Smooth muscle cell (in vitro differentiated cells): ENCODE data around the gene PACSIN2. TPM values are rescaled to one million over a fixed set of nuclear protein-coding genes. Genes with fewer than 3 reads are reported as not detected.
"Not testable (repeated sequence)": the region's sequence is repeated elsewhere in the genome, so short reads cannot be mapped to it uniquely, and the experiment has no call there.

Experiments
- DNase-seq: peaks from one replicate; lab custom pipeline; 2025; ENCODE audit not compliant: unreplicated experiment; lab: John Stamatoyannopoulos, UW
- H2AFZ ChIP-seq: fragments of 200-600 bp; sonication (generic); 2 replicates; pipeline ENCODE4 v1.6.0; 2016; ENCODE audit warnings: antibody characterized with exemption, low read depth, mild to moderate bottlenecking
- H3F3A ChIP-seq: fragments of 200-600 bp; sonication (generic); 2 replicates; pipeline ENCODE4 v1.6.0; 2017; ENCODE audit warnings: antibody characterized with exemption, low read depth
- H3K27ac ChIP-seq: fragments of 200-600 bp; sonication (generic); 2 replicates; pipeline ENCODE4 v1.5.1; 2016; ENCODE audit warnings: low read depth, mild to moderate bottlenecking
- H3K27me3 ChIP-seq: fragments of 200-600 bp; sonication (generic); 2 replicates; pipeline ENCODE4 v1.6.1; 2016; ENCODE audit warnings: low read depth, mild to moderate bottlenecking
- H3K36me3 ChIP-seq: fragments of 200-600 bp; sonication (generic); 2 replicates; pipeline ENCODE4 v1.5.1; 2016; ENCODE audit warnings: low read depth
- H3K4me1 ChIP-seq: fragments of 200-600 bp; sonication (generic); 2 replicates; pipeline ENCODE4 v1.5.1; 2016; ENCODE audit warnings: low read depth
- H3K4me2 ChIP-seq: fragments of 200-600 bp; sonication (generic); 2 replicates; pipeline ENCODE4 v1.6.0; 2016; ENCODE audit warnings: mild to moderate bottlenecking
- H3K4me3 ChIP-seq: fragments of 200-600 bp; sonication (generic); 2 replicates; pipeline ENCODE4 v1.5.1; 2016; ENCODE audit warnings: mild to moderate bottlenecking
- H3K79me2 ChIP-seq: fragments of 200-600 bp; sonication (generic); 2 replicates; pipeline ENCODE4 v1.6.0; 2016; ENCODE audit warnings: low read depth, mild to moderate bottlenecking
- H3K9ac ChIP-seq: fragments of 200-600 bp; sonication (generic); 2 replicates; pipeline ENCODE4 v1.6.0; 2016; ENCODE audit warnings: low read depth
- H3K9me3 ChIP-seq: fragments of 200-600 bp; sonication (generic); replicated peaks from 2 replicates; pipeline ENCODE4 v1.5.1; 2016; ENCODE audit warnings: low read depth
- H4K20me1 ChIP-seq: fragments of 200-600 bp; sonication (generic); 2 replicates; pipeline ENCODE4 v1.6.0; 2016; ENCODE audit warnings: low read depth
- WGBS: methylation state at CpG from one replicate; pipeline ENCODE4 v1.1.7; 2016; ENCODE audit warnings: low lambda C conversion rate; 5-methylcytosine and 5-hydroxymethylcytosine counted together
- polyA plus RNA-seq: library from polyadenylated mRNA; unstranded; fragments of >200 nt; fragmentation: Nextera tagmentation; extraction: Ambion mirVana; gene quantifications from 2 replicates; pipeline ENCODE4 v1.2.1, GENCODE V29; 2016
- total RNA-seq: library from RNA; depleted of rRNA; stranded (reverse); fragments of >200 nt; gene quantifications from 2 replicates; pipeline ENCODE4 v1.2.3, GENCODE V29; 2014
- TF ChIP-seq, protein P1 (sequence below): fragments of 200-600 bp; sonication (generic); IDR thresholded peaks from 2 replicates; pipeline ENCODE4 v1.5.1; 2017; ENCODE audit warnings: borderline replicate concordance, mild to moderate bottlenecking, antibody characterized with exemption; ENCODE audit not compliant: insufficient read depth, poor library complexity, severe bottlenecking

Gene PACSIN2
- total and polyA plus RNA-seq, 2 experiments from 2014 or later, result 34.7 to 41.1 TPM

GRCh38 chr22:43017525-43018460, 2.8 kb upstream of the PACSIN2 start:
- H3K4me3 ChIP-seq, result no peak overlapping the region
- H3K27ac ChIP-seq, result no peak overlapping the region
- no peaks in the 10 kb centered on the region for H3K36me3 ChIP-seq
- no peaks in the 10 kb centered on the region for H3K9me3 ChIP-seq
- H2AFZ ChIP-seq, result no peak overlapping the region
- no peak overlapping the region for H3K4me2 ChIP-seq
- H3F3A ChIP-seq, result no peaks in the 10 kb centered on the region
- peaks cover 10% of the 10 kb centered on the region for H3K4me1 ChIP-seq
- peaks cover 15% of the 10 kb centered on the region for H4K20me1 ChIP-seq
- no peak overlapping the region for H3K9ac ChIP-seq
- no peak for DNase-seq
- H3K79me2 ChIP-seq, result peaks cover 18% of the 10 kb centered on the region
- 84% methylated on average over 10 of the region's 10 CpGs for WGBS
- H3K27me3 ChIP-seq, result no peaks in the 10 kb centered on the region
- TF ChIP-seq, protein P1, sequence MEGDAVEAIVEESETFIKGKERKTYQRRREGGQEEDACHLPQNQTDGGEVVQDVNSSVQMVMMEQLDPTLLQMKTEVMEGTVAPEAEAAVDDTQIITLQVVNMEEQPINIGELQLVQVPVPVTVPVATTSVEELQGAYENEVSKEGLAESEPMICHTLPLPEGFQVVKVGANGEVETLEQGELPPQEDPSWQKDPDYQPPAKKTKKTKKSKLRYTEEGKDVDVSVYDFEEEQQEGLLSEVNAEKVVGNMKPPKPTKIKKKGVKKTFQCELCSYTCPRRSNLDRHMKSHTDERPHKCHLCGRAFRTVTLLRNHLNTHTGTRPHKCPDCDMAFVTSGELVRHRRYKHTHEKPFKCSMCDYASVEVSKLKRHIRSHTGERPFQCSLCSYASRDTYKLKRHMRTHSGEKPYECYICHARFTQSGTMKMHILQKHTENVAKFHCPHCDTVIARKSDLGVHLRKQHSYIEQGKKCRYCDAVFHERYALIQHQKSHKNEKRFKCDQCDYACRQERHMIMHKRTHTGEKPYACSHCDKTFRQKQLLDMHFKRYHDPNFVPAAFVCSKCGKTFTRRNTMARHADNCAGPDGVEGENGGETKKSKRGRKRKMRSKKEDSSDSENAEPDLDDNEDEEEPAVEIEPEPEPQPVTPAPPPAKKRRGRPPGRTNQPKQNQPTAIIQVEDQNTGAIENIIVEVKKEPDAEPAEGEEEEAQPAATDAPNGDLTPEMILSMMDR, result no peak

GRCh38 chr22:43016150-43016549, 1.2 kb upstream of the PACSIN2 start:
- H3K79me2 ChIP-seq, result peaks cover 34% of the 10 kb centered on the region
- not testable (repeated sequence) for H3K27me3 ChIP-seq, H3K4me2 ChIP-seq, H3K9me3 ChIP-seq, H3K9ac ChIP-seq, H3K4me3 ChIP-seq, H2AFZ ChIP-seq, H3F3A ChIP-seq, H3K27ac ChIP-seq, H3K36me3 ChIP-seq, DNase-seq
- peaks cover 10% of the 10 kb centered on the region for H3K4me1 ChIP-seq
- H4K20me1 ChIP-seq, result peaks cover 31% of the 10 kb centered on the region
- 94% methylated on average over 5 of the region's 5 CpGs for WGBS

DNA sequence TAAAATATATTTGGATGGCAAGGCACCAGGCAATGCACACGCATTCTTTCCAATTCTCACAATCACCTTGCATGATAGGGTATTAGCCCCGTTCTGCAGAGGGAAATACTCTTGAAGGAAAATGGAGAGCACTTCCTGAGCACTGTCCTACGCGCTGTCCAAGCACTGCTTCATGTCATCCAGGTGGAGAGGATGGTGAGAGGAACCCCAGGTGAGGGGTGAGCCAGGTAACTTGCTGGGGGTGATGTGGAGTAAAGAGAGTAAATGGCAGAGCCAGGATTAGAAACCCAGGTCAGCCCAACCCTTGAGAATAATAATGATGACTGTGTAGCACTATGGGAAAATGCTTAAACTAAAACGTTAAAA, 711 bp upstream of the PACSIN2 start:
- no peaks in the 10 kb centered on the region for H3K36me3 ChIP-seq
- H3K9ac ChIP-seq, result peak overlapping the region; percentile 26
- peak overlapping the region; percentile 35 for H2AFZ ChIP-seq
- TF ChIP-seq, protein P1, result no peak
- peak overlapping the region; percentile 82 for H3K4me3 ChIP-seq
- H3K27ac ChIP-seq, result no peak overlapping the region
- no peaks in the 10 kb centered on the region for H3K27me3 ChIP-seq
- H3K9me3 ChIP-seq, result no peaks in the 10 kb centered on the region
- H3K79me2 ChIP-seq, result peaks cover 39% of the 10 kb centered on the region
- peaks cover 10% of the 10 kb centered on the region for H3K4me1 ChIP-seq
- 35% methylated on average over 5 of the region's 5 CpGs for WGBS
- peaks cover 36% of the 10 kb centered on the region for H4K20me1 ChIP-seq
- H3F3A ChIP-seq, result no peaks in the 10 kb centered on the region
- H3K4me2 ChIP-seq, result peak overlapping the region; percentile 93
- DNase-seq, result no peak

GRCh38 chr22:43014316-43014868, 557 bp downstream of the PACSIN2 start:
- no peak for DNase-seq
- Histone ChIP-seq H4K20me1 (peaks cover 47% of the 10 kb centered on the region), H3K9me3 (no peaks in the 10 kb centered on the region), H3K27me3 (no peaks in the 10 kb centered on the region), H3K4me1 (peaks cover 10% of the 10 kb centered on the region), H2AFZ (no peak overlapping the region), H3K9ac (peak overlapping the region; percentile 61), H3K4me3 (peak overlapping the region; percentile 82), H3F3A (no peaks in the 10 kb centered on the region), H3K36me3 (no peaks in the 10 kb centered on the region), H3K79me2 (peaks cover 52% of the 10 kb centered on the region), H3K4me2 (peak overlapping the region; percentile 90), H3K27ac (peak overlapping the region; percentile 62)
- 0% methylated on average over 13 of the region's 39 CpGs for whole genome bisulfite sequencing
- TF ChIP-seq, protein P1, result no peak
